Measurements from ENCODE around the gene GNAI2.

GRCh38 chr3:50300681-50301254 lies 64.8 kb downstream of the GNAI2 start:
- no peak for TF ChIP-seq BHLHE40 (IDR thresholded peaks at IDR 0.05; ENCODE audit: borderline replicate concordance)
- TF ChIP-seq NFRKB (IDR thresholded peaks at IDR 0.05), result no peak
- no peak for TF ChIP-seq ZNF384 (IDR thresholded peaks at IDR 0.05)
- TF ChIP-seq FOXA1 (IDR thresholded peaks at IDR 0.05), result no peak
- no peak for TF ChIP-seq ARNT (IDR thresholded peaks at IDR 0.05)
- no peak for TF ChIP-seq SUZ12 (IDR thresholded peaks at IDR 0.05)
